Sigmoid colon (tissue), 7 donors: ENCODE data around the gene NUCKS1. TPM values are rescaled to one million over a fixed set of nuclear protein-coding genes. Genes with fewer than 3 reads are reported as not detected.

Experiments used
- DNase-seq: peaks from one replicate; pipeline ENCODE4 v3.0.0-alpha.2; 2019
- H3K27ac ChIP-seq, 4 donors: fragments of 200-600 bp; sonication (generic); one replicate each; pipeline ENCODE4 v1.5.1; 2016 to 2019; ENCODE audit warnings: mild to moderate bottlenecking in 1 of 4
- H3K27me3 ChIP-seq, 3 donors: fragments of 200-600 bp; sonication (generic); one replicate each; pipeline ENCODE4 v1.5.1; 2019; ENCODE audit warnings: mild to moderate bottlenecking in 1 of 3
- H3K36me3 ChIP-seq, 4 donors: fragments of 200-600 bp; sonication (generic); one replicate each; pipeline ENCODE4 v1.5.1; 2016 to 2019
- H3K4me1 ChIP-seq, 4 donors: fragments of 200-600 bp; sonication (generic); one replicate each; pipeline ENCODE4 v1.5.1; 2017 to 2019
- H3K4me3 ChIP-seq, 4 donors: fragments of 200-600 bp; sonication (generic); one replicate each; pipeline ENCODE4 v1.5.1; 2017 to 2019; ENCODE audit warnings: mild to moderate bottlenecking in 2 of 4, moderate library complexity in 1 of 4
- H3K9me3 ChIP-seq, 4 donors: fragments of 200-600 bp in 3 of 4; sonication (generic) in 3 of 4; one replicate each; pipeline versions ENCODE4 v1.5.1 to v1.6.1; 2013 to 2019
- CTCF ChIP-seq, 4 experiments: fragments of 450-650 bp in 3 of 4; fragments of 200-600 bp in 1 of 4; IDR thresholded peaks; one replicate each; pipeline ENCODE4 v1.5.1; 2016 to 2019; ENCODE audit warnings: antibody characterized with exemption in 4 of 4, mild to moderate bottlenecking in 3 of 4, moderate library complexity in 2 of 4
- EP300 ChIP-seq, 4 donors: sonication (generic); formaldehyde crosslinking; IDR thresholded peaks; one replicate each; pipeline ENCODE4 v1.6.1; 2017; ENCODE audit warnings: antibody characterized with exemption in 4 of 4
- POLR2A ChIP-seq, 2 donors: fragments of 450-650 bp; IDR thresholded peaks; one replicate each; pipeline ENCODE4 v1.6.1; 2016; ENCODE audit warnings: antibody characterized with exemption in 2 of 2, mild to moderate bottlenecking in 2 of 2, moderate library complexity in 2 of 2
- POLR2AphosphoS5 ChIP-seq, 4 donors: sonication (generic); formaldehyde crosslinking; IDR thresholded peaks; one replicate each; pipeline ENCODE4 v1.6.1; 2017; ENCODE audit warnings: antibody characterized with exemption in 4 of 4
- WGBS, 2 donors: extraction: QIAGEN DNeasy Blood & Tissue Kit; methylation state at CpG; one replicate each; pipeline ENCODE4 v1.1.7; 2013; 5-methylcytosine and 5-hydroxymethylcytosine counted together
- intact Hi-C: fragments of 100-400 bp; cut with DNase I; formaldehyde crosslinking; loops from one replicate; pipeline ENCODE4 v1.15.1; 2023
- polyA plus RNA-seq, 3 donors: library from polyadenylated mRNA; stranded (reverse); fragments of 200-250 nt; gene quantifications; one replicate each; pipeline ENCODE4 v1.2.3, GENCODE V29; 2013
- total RNA-seq, 4 donors: library from RNA; depleted of rRNA; stranded (reverse); fragments of >200 nt; gene quantifications; one replicate each; pipeline ENCODE4 v1.1.0, GENCODE V29; 2016
- donor health status: healthy with polysubstance abuse.
- donor health status: Bipolar disorder and iron deficiency.
- donor health status: healthy.

NUCKS1 gene
- total and polyA plus RNA-seq, 7 donors, result 22.2 to 112 (median 88.9) TPM

DNA sequence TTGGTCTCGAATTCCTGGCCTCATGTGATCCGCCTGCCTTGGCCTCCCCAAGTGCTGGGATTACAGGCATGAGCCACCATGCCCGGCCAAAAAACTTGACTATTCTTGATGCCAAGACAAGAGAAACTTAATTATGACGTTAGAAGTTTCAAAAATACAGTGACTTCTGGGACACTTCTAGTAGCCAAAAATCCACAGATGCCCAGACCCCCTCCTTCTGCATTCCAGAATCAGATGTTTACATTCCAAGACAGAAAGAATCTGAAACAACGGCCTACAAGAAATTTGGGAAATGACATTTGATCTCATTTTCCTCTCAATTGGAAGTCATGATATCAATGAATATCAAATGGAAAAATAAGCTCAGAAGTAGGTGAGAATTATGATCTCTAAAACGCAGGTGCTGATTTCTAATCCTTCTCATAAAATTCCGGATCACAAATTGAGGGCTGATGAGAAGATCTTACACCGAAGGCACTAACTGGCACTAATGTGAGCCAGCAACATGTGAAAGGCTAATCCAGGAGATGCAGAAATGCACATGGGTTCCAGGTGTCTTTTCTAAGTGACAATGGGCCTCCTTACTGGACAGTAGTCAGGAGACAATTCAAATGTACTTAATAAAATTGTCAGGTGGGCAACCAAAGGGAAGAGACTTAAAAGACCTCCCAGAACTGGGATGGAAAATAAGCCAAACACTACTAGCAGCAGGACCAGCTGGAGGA is 19.8 kb upstream of the NUCKS1 start:
- Histone ChIP-seq H3K4me3 (no peak overlapping the region), H3K27me3 (no peaks in the 10 kb centered on the region), H3K36me3 (no peaks in the 10 kb centered on the region), H3K4me1 (peaks cover 0 to 21% (median 18%) of the 10 kb centered on the region in 4 donors), H3K27ac (peak overlapping the region; percentile 15 to 64 (median 28)), H3K9me3 (no peaks in the 10 kb centered on the region)
- WGBS, 2 donors, result 86 to 89% methylated on average over 8 of the region's 8 CpGs
- intact Hi-C loops, result no loop called here
- DNase-seq, result no peak
- no peak for TF ChIP-seq POLR2AphosphoS5 (IDR thresholded peaks at IDR 0.05)
- TF ChIP-seq EP300 (IDR thresholded peaks at IDR 0.05), result no peak
- TF ChIP-seq CTCF (IDR thresholded peaks at IDR 0.05), result no peak
- no peak for TF ChIP-seq POLR2A (IDR thresholded peaks at IDR 0.05)

GRCh38 chr1:205767248-205767647 is 17.3 kb upstream of the NUCKS1 start:
- Histone ChIP-seq H3K27me3 (no peaks in the 10 kb centered on the region), H3K4me1 (peaks cover 0 to 12% (median 10%) of the 10 kb centered on the region in 4 donors), H3K4me3 (no peak overlapping the region), H3K27ac (no peak overlapping the region), H3K36me3 (no peaks in the 10 kb centered on the region), H3K9me3 (no peaks in the 10 kb centered on the region)
- 85 to 88% methylated on average over 3 of the region's 3 CpGs for WGBS, 2 donors
- intact Hi-C loops, result no loop called here
- TF ChIP-seq EP300 (IDR thresholded peaks at IDR 0.05), result no peak
- no peak for TF ChIP-seq POLR2A (IDR thresholded peaks at IDR 0.05)
- no peak for TF ChIP-seq CTCF (IDR thresholded peaks at IDR 0.05)
- no peak for TF ChIP-seq POLR2AphosphoS5 (IDR thresholded peaks at IDR 0.05)
- DNase-seq, result no peak

- intact Hi-C loops, result no loop called here
- DNase-seq, result no peak
- H3K27me3 ChIP-seq, result no peaks in the 10 kb centered on the region
- no peaks in the 10 kb centered on the region for H3K9me3 ChIP-seq
- TF ChIP-seq POLR2AphosphoS5 (IDR thresholded peaks at IDR 0.05) (no peak), EP300 (IDR thresholded peaks at IDR 0.05) (no peak), CTCF (IDR thresholded peaks at IDR 0.05) (no peak), POLR2A (IDR thresholded peaks at IDR 0.05) (no peak)
- H3K36me3 ChIP-seq, result no peaks in the 10 kb centered on the region
- no peak overlapping the region for H3K27ac ChIP-seq
- H3K4me1 ChIP-seq, result peaks cover 0 to 12% (median 10%) of the 10 kb centered on the region in 4 donors
- no peak overlapping the region for H3K4me3 ChIP-seq
- 71 to 98% methylated on average over 3 of the region's 3 CpGs for WGBS, 2 donors
These were observed 16.6 kb upstream of the NUCKS1 start for GRCh38 chr1:205766570-205766969.

- Histone ChIP-seq H3K27me3 (no peaks in the 10 kb centered on the region), H3K36me3 (no peaks in the 10 kb centered on the region), H3K4me1 (peaks cover 0 to 12% (median 10%) of the 10 kb centered on the region in 4 donors), H3K4me3 (no peak overlapping the region), H3K27ac (no peak overlapping the region), H3K9me3 (no peaks in the 10 kb centered on the region)
- 72 to 75% methylated on average over 5 of the region's 5 CpGs for WGBS, 2 donors
- intact Hi-C loops, result no loop called here
- TF ChIP-seq POLR2A (IDR thresholded peaks at IDR 0.05) (no peak), POLR2AphosphoS5 (IDR thresholded peaks at IDR 0.05) (no peak), CTCF (IDR thresholded peaks at IDR 0.05) (no peak), EP300 (IDR thresholded peaks at IDR 0.05) (no peak)
- no peak for DNase-seq
These were observed 16.1 kb upstream of the NUCKS1 start for GRCh38 chr1:205766038-205766437.
